Neural crest cell (in vitro differentiated cells): ENCODE data around the gene CACNA2D2. TPM values are rescaled to one million over a fixed set of nuclear protein-coding genes. Genes with fewer than 3 reads are reported as not detected.

Experiments used
- DNase-seq: peaks from one replicate; pipeline ENCODE4 v3.0.0; 2021; ENCODE audit warnings: low read depth, mixed read lengths, low spot score
- H3K27ac Mint-ChIP-seq: one replicate; pipeline ENCODE4 v1.8.0; 2021; ENCODE audit warnings: mild to moderate bottlenecking, mixed read lengths; ENCODE audit not compliant: unreplicated experiment
- H3K27me3 Mint-ChIP-seq: 2 replicates; pipeline ENCODE4 v1.8.0; 2021; ENCODE audit warnings: low read depth, mild to moderate bottlenecking, mixed read lengths
- H3K36me3 Mint-ChIP-seq: 2 replicates; pipeline ENCODE4 v1.8.0; 2021; ENCODE audit warnings: low read depth, mild to moderate bottlenecking, mixed read lengths
- H3K4me1 Mint-ChIP-seq: 2 replicates; pipeline ENCODE4 v1.8.0; 2021; ENCODE audit warnings: mixed read lengths
- H3K4me3 Mint-ChIP-seq: one replicate; pipeline ENCODE4 v1.8.0; 2021; ENCODE audit warnings: mild to moderate bottlenecking, mixed read lengths
- H3K9me3 Mint-ChIP-seq: 2 replicates; pipeline ENCODE4 v1.8.0; 2021; ENCODE audit warnings: mixed read lengths
- total RNA-seq: library from RNA; stranded (reverse); gene quantifications from 2 replicates; pipeline ENCODE4 v1.2.1, GENCODE V29; 2021
- TF ChIP-seq, protein P1 (sequence below): fragments of 200-600 bp; sonication (generic); conservative IDR thresholded peaks from 2 replicates; pipeline ENCODE4 v1.5.0; 2021; ENCODE audit warnings: antibody characterized with exemption, mild to moderate bottlenecking

CACNA2D2 gene
- total RNA-seq, 1 donor from 2014 or later = 8.7 TPM

DNA sequence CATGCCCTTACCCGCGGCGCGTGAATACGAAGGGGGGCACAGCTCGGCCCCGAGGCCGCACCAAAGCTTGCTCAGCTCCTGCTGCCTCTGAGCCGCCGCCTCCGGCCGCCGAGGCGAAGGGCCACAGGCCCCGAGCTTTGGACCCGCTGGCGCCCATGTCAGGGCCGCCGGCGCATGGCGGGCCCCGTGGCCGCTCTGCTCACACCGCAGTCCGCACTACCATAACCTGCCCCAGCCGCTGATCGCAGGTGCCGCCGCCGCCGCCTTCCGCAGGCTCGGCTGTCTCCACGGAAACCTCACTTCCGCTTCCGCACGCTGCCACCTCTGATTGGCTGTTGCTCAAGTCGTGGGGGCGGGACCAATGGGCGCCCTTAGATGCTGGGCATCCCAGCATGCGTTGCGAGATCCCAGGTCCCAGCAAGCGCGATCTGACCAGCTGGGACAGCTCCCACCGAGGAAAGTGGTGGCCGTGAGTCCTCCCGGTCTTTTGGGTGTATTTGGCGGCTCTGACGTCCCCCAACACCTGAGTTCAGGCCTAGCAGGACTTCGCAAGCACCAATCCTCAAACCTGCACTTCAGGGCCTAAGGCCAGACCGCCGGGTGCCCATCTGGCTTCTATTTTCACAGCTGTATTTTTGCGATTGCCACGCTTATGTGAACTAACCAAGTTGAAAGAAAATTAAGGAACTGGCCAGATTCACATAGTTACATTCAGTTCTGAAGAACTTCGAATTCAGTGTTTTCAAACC is 175.3 kb downstream of the CACNA2D2 start, which contains the start of gene TUSC2:
Gene TUSC2, minus strand, starts transcription at position 281 of the 749 bp plus-strand sequence. Its CDS starts 124 bp downstream, at position 157.
- H3K27me3 Mint-ChIP-seq = no peaks in the 10 kb centered on the region
- H3K36me3 Mint-ChIP-seq = peaks cover 5% of the 10 kb centered on the region
- peak within 1 kb of the TSS; percentile 93 for H3K27ac Mint-ChIP-seq
- TF ChIP-seq, protein P1, sequence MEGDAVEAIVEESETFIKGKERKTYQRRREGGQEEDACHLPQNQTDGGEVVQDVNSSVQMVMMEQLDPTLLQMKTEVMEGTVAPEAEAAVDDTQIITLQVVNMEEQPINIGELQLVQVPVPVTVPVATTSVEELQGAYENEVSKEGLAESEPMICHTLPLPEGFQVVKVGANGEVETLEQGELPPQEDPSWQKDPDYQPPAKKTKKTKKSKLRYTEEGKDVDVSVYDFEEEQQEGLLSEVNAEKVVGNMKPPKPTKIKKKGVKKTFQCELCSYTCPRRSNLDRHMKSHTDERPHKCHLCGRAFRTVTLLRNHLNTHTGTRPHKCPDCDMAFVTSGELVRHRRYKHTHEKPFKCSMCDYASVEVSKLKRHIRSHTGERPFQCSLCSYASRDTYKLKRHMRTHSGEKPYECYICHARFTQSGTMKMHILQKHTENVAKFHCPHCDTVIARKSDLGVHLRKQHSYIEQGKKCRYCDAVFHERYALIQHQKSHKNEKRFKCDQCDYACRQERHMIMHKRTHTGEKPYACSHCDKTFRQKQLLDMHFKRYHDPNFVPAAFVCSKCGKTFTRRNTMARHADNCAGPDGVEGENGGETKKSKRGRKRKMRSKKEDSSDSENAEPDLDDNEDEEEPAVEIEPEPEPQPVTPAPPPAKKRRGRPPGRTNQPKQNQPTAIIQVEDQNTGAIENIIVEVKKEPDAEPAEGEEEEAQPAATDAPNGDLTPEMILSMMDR = no peak
- H3K4me1 Mint-ChIP-seq = peaks cover 32% of the 10 kb centered on the region
- no peaks in the 10 kb centered on the region for H3K9me3 Mint-ChIP-seq
- H3K4me3 Mint-ChIP-seq = peak within 1 kb of the TSS; percentile 96
- peak; percentile 93 for DNase-seq

DNA sequence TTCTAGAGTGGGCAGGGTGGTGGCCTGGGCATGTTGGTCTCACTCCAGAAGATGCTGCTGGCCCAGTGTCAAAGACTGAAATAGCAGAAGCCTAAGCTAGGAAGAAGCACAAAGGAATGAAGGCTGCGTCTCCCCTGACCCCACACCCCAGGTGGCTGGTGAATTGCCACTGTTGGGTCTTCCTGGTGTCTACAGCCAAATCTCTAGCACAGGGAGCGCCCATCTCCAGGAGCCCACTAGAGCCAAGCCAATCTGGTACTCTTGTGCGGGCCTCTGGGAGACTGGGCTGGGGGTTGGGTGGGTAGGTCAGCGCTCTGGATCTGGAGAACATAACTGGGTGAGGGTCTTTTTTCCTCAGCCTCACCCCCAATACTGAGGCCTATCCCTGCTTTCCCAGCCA is 176.3 kb downstream of the CACNA2D2 start:
- TF ChIP-seq, protein P1 = no peak
- Mint-ChIP-seq H3K27ac (no peak overlapping the region), H3K36me3 (peaks cover 5% of the 10 kb centered on the region), H3K27me3 (no peaks in the 10 kb centered on the region), H3K4me3 (peak overlapping the region; percentile 96), H3K4me1 (peaks cover 37% of the 10 kb centered on the region), H3K9me3 (no peaks in the 10 kb centered on the region)
- no peak for DNase-seq

DNA sequence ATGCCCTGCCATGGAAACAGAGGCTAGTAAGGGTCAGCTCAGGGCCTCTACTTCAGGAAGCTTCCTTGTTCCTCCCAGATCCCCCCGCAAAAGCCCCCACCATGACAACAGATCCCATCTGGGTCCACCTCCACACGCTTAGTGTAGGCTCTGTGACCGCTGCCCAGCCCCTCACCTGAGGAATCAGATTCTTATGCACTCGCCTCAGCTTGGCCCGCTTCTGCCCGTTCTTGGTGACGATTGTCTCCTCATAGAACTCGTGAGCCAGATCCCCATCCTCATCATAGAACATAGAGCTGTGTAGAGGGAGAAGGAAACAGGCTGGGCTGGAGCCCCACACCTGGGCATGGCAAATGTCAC is 177.3 kb downstream of the CACNA2D2 start:
- TF ChIP-seq, protein P1 = no peak
- peak overlapping the region; percentile 94 for H3K4me3 Mint-ChIP-seq
- peaks cover 37% of the 10 kb centered on the region for H3K4me1 Mint-ChIP-seq
- H3K36me3 Mint-ChIP-seq = peaks cover 5% of the 10 kb centered on the region
- H3K27ac Mint-ChIP-seq = no peak overlapping the region
- no peak for DNase-seq
- no peaks in the 10 kb centered on the region for H3K9me3 Mint-ChIP-seq
- no peaks in the 10 kb centered on the region for H3K27me3 Mint-ChIP-seq

DNA sequence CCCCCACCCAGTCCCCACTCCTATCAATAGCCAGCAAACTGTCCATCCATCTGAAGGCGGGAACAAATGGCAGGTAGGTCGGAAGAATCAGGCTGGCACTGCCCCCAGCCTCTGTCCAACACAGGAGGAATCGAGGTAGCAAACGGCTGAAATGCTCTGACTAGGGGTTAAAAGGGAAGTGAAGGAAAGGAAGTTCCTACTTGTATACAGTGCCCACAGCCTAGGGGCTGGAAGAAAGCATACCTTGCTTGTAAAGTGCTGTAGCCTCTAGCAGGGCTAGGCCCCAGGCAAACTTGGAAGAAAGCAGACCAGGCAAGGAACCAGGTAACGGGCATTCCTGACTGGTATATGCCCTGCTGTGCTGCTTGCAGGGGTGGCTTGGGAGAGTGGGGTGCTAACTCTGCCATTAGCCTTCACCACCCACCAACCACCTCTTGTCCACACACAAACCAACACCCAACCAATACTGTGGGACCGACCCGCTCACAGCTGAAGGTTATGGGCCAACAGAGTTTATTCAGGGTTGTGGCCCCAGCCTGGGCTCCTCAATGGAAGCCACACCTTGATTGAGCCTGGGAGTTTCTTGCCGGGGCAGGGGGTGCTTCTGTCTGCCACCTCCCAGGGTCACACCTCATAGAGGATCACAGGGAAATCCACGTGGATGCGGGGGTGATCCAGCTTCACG is 177.8 kb downstream of the CACNA2D2 start:
- no peaks in the 10 kb centered on the region for H3K27me3 Mint-ChIP-seq
- TF ChIP-seq, protein P1 = no peak
- DNase-seq = no peak
- peak overlapping the region; percentile 94 for H3K4me3 Mint-ChIP-seq
- H3K36me3 Mint-ChIP-seq = peaks cover 5% of the 10 kb centered on the region
- H3K27ac Mint-ChIP-seq = no peak overlapping the region
- no peaks in the 10 kb centered on the region for H3K9me3 Mint-ChIP-seq
- H3K4me1 Mint-ChIP-seq = peaks cover 38% of the 10 kb centered on the region

DNA sequence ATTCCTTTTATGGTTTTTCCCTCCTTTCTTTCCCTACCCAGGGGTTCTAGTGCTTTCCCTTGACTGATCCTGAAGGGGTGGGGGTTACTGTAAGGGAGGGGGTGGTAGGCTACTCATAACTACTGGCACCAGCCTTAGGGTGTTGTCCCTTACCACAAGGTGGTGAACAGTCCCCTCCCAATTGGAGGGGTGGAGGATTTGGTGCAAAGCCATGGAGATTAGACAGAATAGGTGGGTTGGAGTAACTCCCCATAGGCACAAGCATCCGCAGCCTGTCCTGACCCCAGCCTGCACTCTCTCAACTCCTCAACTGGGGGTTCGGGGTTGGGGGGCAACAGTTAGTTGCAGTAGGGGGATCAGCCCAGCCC is 178.3 kb downstream of the CACNA2D2 start:
- H3K36me3 Mint-ChIP-seq = peaks cover 5% of the 10 kb centered on the region
- H3K4me3 Mint-ChIP-seq = peak overlapping the region; percentile 94
- TF ChIP-seq, protein P1 = no peak
- peaks cover 44% of the 10 kb centered on the region for H3K4me1 Mint-ChIP-seq
- no peaks in the 10 kb centered on the region for H3K27me3 Mint-ChIP-seq
- no peak for DNase-seq
- H3K27ac Mint-ChIP-seq = no peak overlapping the region
- H3K9me3 Mint-ChIP-seq = no peaks in the 10 kb centered on the region
